Endometrium (tissue), 2 donors: ENCODE measurements around the gene ARHGDIB.
A peak's percentile ranks its signal among the peaks of the same experiment; 100 is the strongest.

Source experiments
- FAIRE-seq: peaks from 2 replicates; lab custom pipeline; 2012; peaks lifted over from hg19 to GRCh38; lab: Jason Lieb, UNC
- donor health status: control.
- donor health status: control.

The ARHGDIB gene

GRCh38 chr12:14961466-14962152, at the start of gene ARHGDIB:
Gene ARHGDIB, minus strand, starts transcription at chr12:14961601. Its CDS starts 10,889 bp downstream, at chr12:14950712.
- FAIRE-seq: no peak

- no peak for FAIRE-seq
Observed at GRCh38 chr12:15011162-15011561, 49.8 kb upstream of the ARHGDIB start.

DNA sequence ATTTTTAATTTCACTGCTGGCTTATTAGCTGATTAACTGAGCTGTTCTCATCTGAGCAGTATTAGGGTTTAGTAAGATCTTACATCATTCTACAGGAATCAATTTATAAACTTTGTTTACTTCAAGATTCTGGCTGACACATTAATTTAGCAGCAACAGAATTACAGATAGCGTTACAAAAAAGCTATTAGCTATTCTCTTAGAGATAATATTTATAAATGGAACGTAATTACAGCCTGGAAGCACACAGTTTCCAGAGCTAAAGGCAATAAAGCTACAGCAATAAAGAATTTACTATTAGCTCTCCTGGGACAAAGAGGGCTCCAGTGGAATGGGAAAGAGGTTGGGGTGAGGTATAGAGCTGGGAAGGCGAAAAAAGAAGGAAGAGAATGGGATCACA, 46.1 kb upstream of the ARHGDIB start:
- FAIRE-seq: no peak

- FAIRE-seq: no peak
Observed at GRCh38 chr12:15005064-15005463, 43.7 kb upstream of the ARHGDIB start.

- FAIRE-seq: no peak
Observed at GRCh38 chr12:15004421-15004820, 43.0 kb upstream of the ARHGDIB start.

DNA sequence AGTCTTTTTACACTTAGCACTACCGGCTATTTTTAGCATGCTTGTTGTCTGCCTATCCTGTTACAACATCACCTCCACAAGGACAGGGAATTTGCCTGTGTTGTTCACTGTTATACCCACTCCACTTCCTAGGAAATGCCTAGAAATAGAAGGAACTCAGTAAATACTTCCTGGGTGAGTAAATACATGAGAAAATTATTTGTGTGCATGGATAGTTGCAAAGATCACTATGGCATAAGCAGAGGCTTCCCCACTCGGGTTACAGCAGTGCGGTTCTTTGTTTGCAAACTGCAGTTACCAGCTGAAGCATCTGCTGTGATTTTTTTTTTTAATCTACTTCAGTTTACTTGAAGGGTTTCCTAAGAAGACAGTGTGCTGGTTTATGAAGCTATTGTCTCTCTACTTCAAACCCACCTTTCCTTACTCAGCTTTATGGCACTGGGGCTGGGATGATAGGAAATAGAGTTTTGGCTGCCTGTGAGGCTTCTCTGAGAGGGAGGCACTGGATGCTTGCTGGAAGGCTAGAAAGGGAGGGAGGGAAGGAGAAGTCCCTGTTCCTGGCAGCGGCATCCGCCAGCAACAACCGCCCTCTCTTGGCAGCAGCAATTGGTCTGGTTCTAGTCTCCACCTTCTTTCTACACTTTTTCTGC, 40.5 kb upstream of the ARHGDIB start:
- no peak for FAIRE-seq

DNA sequence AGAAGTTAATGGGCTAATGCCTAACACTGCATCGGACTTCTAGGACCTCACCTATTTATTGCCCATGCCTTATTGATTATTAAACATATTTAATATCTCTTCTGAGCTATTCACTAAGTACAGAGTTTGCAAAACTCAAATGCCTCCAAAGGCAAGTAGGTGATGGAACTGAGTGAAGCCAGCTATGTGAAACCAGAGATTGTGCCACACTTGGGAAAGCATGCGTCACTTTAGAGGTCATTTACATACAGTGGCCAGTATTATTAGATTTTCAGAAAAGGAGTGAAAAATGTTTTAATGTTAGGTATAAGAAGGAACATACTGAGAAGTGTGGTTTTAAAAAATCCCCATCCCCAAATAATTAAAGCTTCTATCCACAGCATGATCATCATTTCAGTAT, 39.2 kb upstream of the ARHGDIB start:
- FAIRE-seq: no peak

DNA sequence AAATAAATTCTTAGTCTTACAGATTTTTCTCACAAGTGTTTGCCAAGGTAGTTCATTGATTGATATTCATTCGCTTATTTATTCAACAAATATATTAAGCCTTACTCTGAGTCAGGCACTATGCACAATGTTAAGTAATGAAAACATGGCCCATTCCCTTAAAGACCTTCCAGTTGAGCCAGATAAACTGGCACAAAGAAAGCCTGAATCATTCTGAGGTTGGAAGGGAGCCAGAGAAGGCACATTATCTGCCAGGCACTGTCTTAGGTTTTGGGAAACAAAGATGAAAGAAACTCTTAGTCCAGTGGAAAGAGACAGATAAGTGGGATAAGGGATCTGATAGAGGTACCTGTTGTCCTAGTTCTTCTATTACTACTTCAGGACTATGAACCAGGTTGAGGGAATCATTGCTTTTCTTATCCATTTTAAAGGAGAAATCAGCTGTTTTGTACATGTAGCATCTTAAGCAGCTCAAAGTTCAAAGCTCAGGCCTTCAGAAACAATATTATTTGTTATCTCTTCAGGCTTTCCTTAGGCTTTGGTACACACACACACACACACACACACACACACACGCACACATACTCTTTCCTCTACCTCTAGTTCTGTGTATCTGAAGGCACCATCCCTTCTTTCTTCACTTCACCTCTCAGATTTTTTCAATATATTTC, 38.4 kb upstream of the ARHGDIB start:
- FAIRE-seq: no peak

DNA sequence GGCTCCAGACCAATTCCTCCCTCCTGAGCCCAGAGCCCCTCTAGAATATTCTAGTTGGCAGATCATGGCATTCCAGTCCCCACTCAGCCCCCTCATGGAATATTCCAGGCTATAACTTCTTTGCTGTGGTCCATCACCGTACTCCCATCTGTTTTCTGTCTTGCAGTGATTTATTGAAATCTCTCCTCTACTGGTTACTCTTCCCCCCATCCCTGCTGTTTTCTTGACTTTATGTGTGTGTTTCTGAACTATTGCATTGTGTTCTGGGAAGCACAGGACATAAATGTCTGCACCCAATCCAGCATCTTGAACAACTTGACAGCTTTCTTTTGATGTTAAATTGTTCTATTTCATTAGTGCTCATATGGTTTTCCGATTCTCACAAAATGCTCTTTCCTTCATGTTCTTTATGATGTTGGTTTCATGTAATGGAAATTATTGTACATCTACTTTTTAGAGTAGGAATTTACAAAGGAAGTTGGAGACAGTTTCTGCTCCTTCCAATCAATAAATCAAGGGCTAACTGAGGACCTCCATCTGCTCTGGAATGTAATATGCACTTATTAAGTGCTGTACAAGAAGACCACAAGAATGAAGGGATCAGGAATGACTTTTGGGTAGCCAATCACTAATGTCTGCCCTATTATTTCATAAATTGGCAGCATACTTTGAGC, 37.8 kb upstream of the ARHGDIB start:
- peak; percentile 63 for FAIRE-seq

DNA sequence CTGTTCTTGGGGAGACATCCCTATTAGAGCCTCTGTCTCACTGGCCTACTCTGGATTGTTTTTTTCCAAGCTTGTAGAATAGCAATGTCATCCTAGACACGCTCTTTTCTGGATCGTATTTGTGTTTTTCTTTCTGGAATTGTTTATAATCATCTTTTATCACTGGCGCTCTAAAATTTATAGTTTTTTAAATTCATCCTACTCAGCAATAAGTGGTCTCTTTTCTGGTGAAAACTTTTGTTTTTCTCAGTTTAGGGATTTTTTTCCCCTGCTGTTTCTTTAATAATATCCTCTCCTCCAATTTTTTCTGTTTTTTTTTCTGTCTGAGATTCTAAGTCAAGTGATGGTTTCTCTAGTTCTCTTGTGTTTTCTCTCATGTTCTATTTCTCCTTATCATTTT, 36.6 kb upstream of the ARHGDIB start:
- peak; percentile 94 for FAIRE-seq

GRCh38 chr12:14995583-14996425, 34.4 kb upstream of the ARHGDIB start:
- FAIRE-seq: peak; percentile 98

DNA sequence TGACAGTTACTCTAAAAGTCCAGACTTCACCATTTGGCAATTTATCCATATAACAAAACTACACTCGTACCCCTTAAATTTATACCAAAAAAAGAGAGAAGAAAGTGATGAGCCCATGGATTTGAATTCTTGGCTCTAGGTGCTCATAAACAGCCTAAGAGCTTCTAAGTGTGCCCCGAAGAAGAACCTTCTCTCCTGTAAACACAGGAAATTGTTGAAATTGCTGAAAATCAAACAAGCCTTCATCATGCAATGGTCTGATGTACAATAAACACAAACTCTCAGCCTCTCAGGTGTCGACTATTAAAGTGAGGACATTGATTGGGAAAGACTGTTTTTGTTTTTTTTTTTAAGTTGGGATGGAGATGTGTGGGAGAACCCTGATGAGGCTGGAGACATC, 33.2 kb upstream of the ARHGDIB start:
- FAIRE-seq: peak; percentile 66

- no peak for FAIRE-seq
Observed at GRCh38 chr12:14993537-14994266, 32.3 kb upstream of the ARHGDIB start.

GRCh38 chr12:14993117-14993516, 31.7 kb upstream of the ARHGDIB start:
- FAIRE-seq: no peak

GRCh38 chr12:14992673-14993072, 31.3 kb upstream of the ARHGDIB start:
- no peak for FAIRE-seq

DNA sequence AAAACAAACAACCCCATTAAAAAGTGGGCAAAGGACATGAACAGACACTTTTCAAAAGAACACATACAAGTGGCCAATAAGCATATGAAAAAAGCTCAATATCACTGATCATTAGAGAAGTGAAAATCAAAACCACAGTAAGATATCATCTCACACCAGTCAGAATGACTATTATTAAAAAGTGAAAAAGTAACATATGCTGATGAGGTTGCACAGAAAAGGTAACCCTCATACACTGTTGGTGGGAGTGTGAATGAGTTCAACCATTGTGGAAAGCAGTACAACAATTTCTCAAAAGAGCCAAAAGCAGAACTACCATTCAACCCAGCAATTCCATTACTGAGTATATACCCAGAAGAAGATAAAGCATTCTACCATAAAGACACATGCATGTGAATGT, 29.7 kb upstream of the ARHGDIB start:
- no peak for FAIRE-seq

DNA sequence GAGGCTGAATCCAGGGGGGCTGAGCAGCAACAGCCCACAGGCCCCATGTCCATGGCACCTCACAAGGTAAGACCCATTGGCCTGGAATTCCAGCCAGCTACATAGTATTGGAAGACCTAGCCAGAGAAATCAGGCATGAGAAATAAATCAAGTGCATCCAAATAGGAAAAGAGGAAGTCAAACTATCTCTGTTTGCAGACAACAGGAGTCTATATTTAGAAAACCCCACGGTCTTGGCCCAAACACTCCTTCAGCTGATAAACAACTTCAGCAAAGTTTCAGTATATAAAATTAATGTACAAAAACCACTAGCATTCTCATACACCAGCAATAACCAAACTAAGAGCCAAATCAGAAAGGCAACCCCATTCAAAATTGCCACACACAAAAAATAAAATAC, 28.4 kb upstream of the ARHGDIB start:
- no peak for FAIRE-seq

DNA sequence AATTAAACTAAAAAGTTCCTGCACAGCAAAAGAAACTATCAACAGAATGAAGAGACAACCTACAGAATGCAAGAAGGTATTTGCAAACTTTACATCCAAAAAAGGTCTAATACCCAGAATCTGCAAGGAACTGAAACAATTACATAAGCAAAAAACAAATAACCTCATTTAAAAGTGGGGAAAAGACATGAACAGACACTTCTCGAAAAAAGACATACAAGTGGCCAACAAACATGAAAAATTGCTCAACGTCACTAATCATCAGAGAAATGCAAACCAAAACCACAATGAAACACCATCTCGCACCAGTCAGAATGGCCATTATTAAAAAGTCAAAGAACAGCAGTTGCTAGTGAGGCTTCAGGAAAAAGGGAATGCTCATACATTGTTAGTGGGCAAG, 26.6 kb upstream of the ARHGDIB start:
- no peak for FAIRE-seq

- FAIRE-seq: no peak
Observed at GRCh38 chr12:14986449-14986848, 25.0 kb upstream of the ARHGDIB start.

DNA sequence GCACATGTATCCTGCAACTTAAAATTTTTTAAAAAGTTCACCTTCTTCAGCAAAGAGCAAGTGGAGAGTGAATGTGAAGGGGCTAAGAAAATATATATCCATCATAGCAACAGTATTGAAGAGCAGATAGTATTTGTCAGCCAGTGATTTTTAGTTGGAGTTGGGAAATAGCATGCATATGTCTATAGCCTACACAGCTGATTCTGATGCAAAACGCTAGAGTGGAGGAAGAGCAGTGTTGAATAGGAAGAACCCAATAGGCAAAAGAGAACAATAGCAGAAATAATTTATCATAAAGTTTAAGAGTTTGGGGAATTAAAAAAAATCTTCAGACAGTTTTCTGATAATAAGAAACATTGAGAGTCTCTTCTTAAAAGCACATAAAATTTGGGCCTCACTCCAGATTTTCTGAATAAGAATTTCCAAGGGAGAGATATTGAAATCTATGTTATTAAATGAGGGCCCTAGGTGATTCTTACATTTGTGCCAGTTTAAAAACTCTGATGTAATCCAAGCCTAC, 23.4 kb upstream of the ARHGDIB start:
- FAIRE-seq: no peak

DNA sequence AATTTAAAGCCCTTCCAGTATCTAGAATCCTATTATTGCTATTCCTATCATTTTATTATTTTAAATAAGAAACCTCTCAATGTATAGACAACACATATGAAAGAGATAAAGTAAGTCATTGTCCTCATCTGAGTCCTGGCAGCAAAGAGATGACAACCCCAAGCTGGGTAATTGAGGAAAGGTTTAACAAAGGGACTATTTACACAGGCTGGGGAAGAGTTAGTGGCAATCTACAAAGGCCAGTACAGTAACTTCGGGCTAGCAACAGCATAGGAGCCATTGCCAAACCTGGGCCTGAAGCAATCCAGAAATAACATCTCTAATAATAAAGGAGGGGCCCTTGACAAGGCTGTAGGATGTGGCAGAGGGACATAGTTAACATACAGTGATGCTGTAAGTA, 22.6 kb upstream of the ARHGDIB start:
- no peak for FAIRE-seq
